Measurements from ENCODE around the gene BEST1.

DNA sequence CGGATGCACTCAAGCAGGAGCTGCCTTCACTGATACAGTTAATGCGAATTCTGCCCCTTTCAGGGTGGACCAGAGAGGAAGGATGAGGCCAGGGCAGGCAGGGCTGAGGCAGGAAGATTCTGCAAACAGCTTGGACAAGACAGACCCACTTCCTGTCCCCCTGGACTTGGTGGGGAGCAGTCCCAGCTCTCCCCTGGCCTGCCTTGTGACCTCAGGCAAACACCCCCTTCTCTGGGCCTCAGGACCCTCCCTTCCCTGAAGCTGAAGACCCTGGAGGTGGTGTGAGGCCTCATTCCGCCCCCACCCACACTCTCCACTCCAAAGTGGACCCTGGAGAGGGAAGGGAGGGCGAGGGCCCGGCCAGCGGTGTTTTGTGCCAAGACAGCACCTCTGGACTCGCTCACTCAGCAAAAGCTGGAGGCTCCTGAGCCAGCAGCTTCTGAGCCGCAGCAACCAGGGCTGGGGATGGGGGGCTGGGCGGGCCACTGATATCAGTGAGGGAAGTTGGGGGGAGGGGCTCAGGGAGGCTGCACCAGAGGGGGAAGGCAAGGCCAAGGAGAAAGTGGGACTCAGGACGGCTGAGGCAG, 41.3 kb upstream of the BEST1 start:
- TF ChIP-seq, protein P1, sequence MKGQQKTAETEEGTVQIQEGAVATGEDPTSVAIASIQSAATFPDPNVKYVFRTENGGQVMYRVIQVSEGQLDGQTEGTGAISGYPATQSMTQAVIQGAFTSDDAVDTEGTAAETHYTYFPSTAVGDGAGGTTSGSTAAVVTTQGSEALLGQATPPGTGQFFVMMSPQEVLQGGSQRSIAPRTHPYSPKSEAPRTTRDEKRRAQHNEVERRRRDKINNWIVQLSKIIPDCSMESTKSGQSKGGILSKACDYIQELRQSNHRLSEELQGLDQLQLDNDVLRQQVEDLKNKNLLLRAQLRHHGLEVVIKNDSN (IDR thresholded peaks at IDR 0.05) = no peak
- TF ChIP-seq, protein P2, sequence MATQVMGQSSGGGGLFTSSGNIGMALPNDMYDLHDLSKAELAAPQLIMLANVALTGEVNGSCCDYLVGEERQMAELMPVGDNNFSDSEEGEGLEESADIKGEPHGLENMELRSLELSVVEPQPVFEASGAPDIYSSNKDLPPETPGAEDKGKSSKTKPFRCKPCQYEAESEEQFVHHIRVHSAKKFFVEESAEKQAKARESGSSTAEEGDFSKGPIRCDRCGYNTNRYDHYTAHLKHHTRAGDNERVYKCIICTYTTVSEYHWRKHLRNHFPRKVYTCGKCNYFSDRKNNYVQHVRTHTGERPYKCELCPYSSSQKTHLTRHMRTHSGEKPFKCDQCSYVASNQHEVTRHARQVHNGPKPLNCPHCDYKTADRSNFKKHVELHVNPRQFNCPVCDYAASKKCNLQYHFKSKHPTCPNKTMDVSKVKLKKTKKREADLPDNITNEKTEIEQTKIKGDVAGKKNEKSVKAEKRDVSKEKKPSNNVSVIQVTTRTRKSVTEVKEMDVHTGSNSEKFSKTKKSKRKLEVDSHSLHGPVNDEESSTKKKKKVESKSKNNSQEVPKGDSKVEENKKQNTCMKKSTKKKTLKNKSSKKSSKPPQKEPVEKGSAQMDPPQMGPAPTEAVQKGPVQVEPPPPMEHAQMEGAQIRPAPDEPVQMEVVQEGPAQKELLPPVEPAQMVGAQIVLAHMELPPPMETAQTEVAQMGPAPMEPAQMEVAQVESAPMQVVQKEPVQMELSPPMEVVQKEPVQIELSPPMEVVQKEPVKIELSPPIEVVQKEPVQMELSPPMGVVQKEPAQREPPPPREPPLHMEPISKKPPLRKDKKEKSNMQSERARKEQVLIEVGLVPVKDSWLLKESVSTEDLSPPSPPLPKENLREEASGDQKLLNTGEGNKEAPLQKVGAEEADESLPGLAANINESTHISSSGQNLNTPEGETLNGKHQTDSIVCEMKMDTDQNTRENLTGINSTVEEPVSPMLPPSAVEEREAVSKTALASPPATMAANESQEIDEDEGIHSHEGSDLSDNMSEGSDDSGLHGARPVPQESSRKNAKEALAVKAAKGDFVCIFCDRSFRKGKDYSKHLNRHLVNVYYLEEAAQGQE (IDR thresholded peaks at IDR 0.05; ENCODE audit: low read depth) = no peak
- TF ChIP-seq, protein P3, sequence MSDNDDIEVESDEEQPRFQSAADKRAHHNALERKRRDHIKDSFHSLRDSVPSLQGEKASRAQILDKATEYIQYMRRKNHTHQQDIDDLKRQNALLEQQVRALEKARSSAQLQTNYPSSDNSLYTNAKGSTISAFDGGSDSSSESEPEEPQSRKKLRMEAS (IDR thresholded peaks at IDR 0.05) = no peak
- no peak for TF ChIP-seq ZBTB7A (IDR thresholded peaks at IDR 0.05; ENCODE audit: low read depth)
